ENCODE measurements around the gene MORF4L1.
"Not testable (repeated sequence)": the region's sequence is repeated elsewhere in the genome, so short reads cannot be mapped to it uniquely, and the experiment has no call there.

MORF4L1 gene

GRCh38 chr15:78872155-78872971 lies at the start of gene MORF4L1:
Gene MORF4L1, plus strand, starts transcription at chr15:78872890. Its CDS starts 128 bp downstream, at chr15:78873018.
- in situ Hi-C loops (cut with HindIII; ENCODE audit: low sequenced_read_pairs) = no loop called here

- in situ Hi-C loops (cut with HindIII; ENCODE audit: low sequenced_read_pairs) = no loop called here
Observed at GRCh38 chr15:78828920-78829319, 43.8 kb upstream of the MORF4L1 start.

GRCh38 chr15:78830514-78831228 lies 42.0 kb upstream of the MORF4L1 start:
- in situ Hi-C loops (cut with HindIII; ENCODE audit: low sequenced_read_pairs) = no loop called here

- in situ Hi-C loops (cut with HindIII; ENCODE audit: low sequenced_read_pairs) = no loop called here
Observed at GRCh38 chr15:78831229-78832207, 41.2 kb upstream of the MORF4L1 start.

- in situ Hi-C loops (cut with HindIII; ENCODE audit: low sequenced_read_pairs) = no loop called here
Observed at GRCh38 chr15:78836333-78836732, 36.4 kb upstream of the MORF4L1 start.

GRCh38 chr15:78837131-78837530 lies 35.6 kb upstream of the MORF4L1 start:
- in situ Hi-C loops (cut with HindIII; ENCODE audit: low sequenced_read_pairs) = no loop called here

GRCh38 chr15:78837543-78837942 lies 35.1 kb upstream of the MORF4L1 start:
- in situ Hi-C loops (cut with HindIII; ENCODE audit: low sequenced_read_pairs) = no loop called here

GRCh38 chr15:78838489-78838888 lies 34.2 kb upstream of the MORF4L1 start:
- in situ Hi-C loops (cut with HindIII; ENCODE audit: low sequenced_read_pairs) = no loop called here

- in situ Hi-C loops (cut with HindIII; ENCODE audit: low sequenced_read_pairs) = not testable (repeated sequence)
Observed at GRCh38 chr15:78839151-78839550, 33.5 kb upstream of the MORF4L1 start.

- in situ Hi-C loops (cut with HindIII; ENCODE audit: low sequenced_read_pairs) = no loop called here
Observed at GRCh38 chr15:78840661-78841375, 31.9 kb upstream of the MORF4L1 start.

- in situ Hi-C loops (cut with HindIII; ENCODE audit: low sequenced_read_pairs) = no loop called here
Observed at GRCh38 chr15:78841376-78841706, 31.3 kb upstream of the MORF4L1 start.

- in situ Hi-C loops (cut with HindIII; ENCODE audit: low sequenced_read_pairs) = no loop called here
Observed at GRCh38 chr15:78841891-78842290, 30.8 kb upstream of the MORF4L1 start.

- in situ Hi-C loops (cut with HindIII; ENCODE audit: low sequenced_read_pairs) = no loop called here
Observed at GRCh38 chr15:78842519-78842918, 30.2 kb upstream of the MORF4L1 start.

GRCh38 chr15:78846906-78847305 lies 25.8 kb upstream of the MORF4L1 start:
- in situ Hi-C loops (cut with HindIII; ENCODE audit: low sequenced_read_pairs) = not testable (repeated sequence)

- in situ Hi-C loops (cut with HindIII; ENCODE audit: low sequenced_read_pairs) = not testable (repeated sequence)
Observed at GRCh38 chr15:78847387-78847906, 25.2 kb upstream of the MORF4L1 start.

GRCh38 chr15:78850352-78850751 lies 22.3 kb upstream of the MORF4L1 start:
- in situ Hi-C loops (cut with HindIII; ENCODE audit: low sequenced_read_pairs) = no loop called here

- in situ Hi-C loops (cut with HindIII; ENCODE audit: low sequenced_read_pairs) = no loop called here
Observed at GRCh38 chr15:78850941-78851755, 21.5 kb upstream of the MORF4L1 start.

GRCh38 chr15:78853500-78853899 lies 19.2 kb upstream of the MORF4L1 start:
- in situ Hi-C loops (cut with HindIII; ENCODE audit: low sequenced_read_pairs) = no loop called here

GRCh38 chr15:78854833-78855372 lies 17.8 kb upstream of the MORF4L1 start:
- in situ Hi-C loops (cut with HindIII; ENCODE audit: low sequenced_read_pairs) = no loop called here
